HG03469 (cell line): ENCODE measurements around the gene PCP4L1.
"Not testable (repeated sequence)": the region's sequence is repeated elsewhere in the genome, so short reads cannot be mapped to it uniquely, and the experiment has no call there.

ENCODE experiments used
- ATAC-seq: cut with Tn5 transposase; IDR thresholded peaks from one replicate; pipeline ENCODE4 v1.9.1; 2021; ENCODE audit warnings: mild to moderate bottlenecking, moderate library complexity, moderate number of reproducible peaks; ENCODE audit not compliant: unreplicated experiment

Gene PCP4L1

DNA sequence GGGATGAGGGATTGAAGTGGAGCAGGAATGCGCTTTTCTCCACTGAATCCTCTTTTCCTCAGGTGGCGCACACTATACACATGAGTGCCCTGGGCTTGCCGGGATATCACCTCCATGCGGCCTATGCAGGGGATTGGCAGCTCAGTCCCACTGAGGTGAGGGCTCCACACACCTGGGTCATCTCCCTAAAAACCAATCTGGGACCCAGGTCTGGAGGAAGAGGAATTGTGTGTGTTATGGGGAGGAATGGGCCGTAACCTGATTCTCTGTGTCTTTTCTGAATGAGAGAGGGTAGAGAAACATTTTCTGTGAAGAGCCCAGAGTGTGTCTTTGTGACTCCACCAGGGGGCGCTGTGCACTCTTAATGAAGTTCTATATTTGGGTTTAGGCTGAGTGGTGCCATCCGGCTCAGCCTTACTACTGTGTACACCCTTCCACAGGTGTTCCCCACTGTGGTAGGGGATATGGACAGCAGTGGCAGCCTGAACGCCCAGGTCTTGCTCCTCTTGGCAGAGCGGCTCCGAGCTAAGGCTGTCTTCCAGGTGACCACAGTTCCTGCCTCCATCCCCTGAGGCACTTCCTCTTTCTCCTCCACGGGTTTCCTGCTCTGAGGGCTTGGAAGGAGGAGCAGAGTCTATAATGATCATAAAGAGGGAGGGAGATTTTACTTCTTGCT lies 31.2 kb upstream of the PCP4L1 start:
- ATAC-seq = no peak

DNA sequence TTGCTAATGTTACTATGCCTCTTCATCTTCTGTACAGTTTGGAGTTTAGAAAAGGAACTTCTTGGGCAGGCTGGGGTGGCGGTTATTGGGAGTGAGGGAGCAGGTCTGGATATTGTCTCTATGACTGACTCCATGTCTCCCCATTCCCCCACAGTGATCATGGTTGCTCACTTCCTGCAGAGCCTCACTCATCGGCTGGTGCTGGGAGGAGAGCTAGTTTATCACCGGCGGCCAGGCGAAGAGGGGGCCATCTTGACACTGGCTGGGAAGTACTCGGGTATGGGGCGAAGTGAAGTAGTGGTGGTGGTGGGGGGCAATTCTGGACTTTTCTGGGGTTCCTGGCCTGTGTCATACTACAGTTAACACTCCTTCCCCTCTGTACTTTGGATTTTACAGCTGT lies 30.5 kb upstream of the PCP4L1 start:
- ATAC-seq = no peak

DNA sequence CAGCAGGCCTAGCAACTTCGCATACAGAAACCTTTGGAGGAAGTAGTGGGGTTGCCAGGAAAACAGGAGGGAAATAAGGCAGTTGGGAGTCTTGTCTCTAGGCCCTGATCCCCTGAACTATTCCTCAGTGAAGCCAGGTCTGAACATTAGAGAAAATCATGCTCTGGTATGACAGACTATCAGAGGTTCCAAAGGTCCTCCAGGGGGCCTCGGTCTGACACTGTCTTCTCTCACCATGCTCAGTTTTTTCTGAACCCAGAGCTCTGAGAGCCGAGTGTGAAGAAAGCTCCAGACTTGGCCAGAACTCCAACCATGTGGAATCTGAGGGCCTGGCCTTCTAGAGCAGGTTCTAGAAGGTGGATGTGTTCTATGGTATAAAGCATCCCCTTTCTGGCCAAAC lies 28.6 kb upstream of the PCP4L1 start:
- ATAC-seq = no peak

DNA sequence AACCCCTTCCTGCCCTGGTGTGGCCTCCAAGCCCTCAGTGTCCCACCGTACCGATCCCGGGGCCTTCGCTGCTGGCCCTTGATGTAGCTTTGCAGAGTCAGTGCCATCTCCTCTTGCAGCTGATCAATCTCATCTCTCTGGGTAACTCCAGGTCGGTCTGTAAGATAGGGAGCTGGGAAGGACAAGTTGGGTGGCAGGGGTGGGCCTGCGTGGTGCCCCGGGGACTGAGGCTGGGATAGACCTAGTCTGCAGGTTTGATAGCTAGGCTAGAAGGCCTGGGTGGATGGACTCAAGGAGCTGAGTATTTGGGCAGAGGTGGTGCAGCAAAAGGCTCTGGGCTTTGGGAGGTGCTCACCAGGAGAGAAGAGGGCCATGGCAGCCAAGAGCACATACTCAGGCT lies 27.8 kb upstream of the PCP4L1 start:
- no peak for ATAC-seq

DNA sequence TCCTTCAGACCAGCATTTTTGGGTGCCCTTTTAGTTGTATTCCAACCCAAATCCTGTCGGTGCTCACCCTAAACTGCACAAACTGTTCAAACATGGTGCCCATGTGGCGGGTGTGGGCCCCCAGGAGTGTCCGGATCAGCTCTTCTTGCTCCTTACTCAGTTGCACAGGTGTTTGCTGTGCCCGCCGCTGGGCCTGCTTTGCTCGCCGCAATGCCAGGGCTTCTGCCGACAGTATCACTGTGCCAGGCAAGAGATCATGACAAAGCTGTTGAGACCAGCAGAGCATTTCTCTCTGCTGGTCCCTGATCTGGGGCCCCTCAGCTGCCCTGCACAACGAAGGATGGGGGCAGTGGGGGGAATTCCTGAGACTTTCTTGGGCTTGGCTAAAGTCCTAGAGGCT lies 25.4 kb upstream of the PCP4L1 start:
- no peak for ATAC-seq

DNA sequence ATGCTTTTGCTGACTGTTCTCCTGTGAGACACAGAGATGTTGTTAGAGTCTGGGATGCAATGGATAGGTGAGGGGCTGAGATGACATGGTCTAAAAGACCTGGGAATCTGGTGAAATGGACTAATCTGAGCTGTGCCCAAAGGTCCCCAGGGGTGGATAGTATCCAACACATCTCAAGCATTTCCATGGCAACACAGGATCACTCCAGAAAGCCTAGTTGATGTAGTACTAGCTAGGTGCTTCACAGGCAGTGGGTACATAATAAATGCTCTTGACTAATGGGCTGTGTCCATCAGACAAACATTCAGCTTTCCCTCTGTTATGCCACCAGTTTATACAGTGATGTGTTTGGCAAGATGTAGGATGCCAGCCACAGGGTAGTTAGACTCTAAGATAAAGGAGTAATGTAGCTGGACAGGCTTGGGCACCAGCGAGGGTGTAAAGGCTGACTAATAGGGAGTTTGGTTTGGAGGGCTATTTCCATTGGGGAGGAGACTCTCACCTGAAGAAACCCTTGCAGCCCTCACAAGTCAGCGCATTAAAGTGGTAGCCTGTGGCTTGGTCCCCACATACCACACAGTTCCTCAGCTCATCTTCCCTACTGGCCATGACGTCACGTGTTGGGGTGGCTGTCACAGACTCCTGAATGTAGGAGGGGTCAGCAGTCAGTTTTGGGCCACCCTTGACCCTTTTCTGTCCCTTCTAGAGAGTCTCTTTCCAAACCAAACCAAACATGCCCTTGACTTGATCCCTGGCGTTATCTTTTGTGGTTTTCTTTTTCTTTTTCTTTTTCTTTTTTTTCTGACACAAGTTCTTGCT lies 22.4 kb upstream of the PCP4L1 start:
- ATAC-seq = no peak

DNA sequence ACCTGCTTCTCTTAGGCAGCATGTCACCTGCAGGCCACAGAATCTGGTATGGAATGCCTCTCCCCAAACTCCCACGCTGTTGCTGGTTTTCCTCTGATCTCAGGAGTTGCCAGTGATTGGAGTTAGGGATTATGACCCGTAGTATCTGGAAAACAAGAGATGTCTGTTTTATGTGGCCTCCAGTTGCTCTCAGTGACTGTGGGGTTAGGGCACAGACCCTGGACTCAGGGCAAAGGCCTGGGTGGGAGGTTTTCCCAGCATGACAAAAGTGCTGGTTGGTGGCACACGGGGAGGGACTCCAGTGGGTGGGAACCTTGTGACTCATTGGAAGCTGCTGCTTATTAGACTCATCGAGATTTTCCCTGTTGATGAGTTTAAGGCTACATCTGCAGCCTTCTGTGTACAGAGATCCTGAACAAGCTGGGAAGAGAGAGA lies 20.5 kb upstream of the PCP4L1 start, which contains the start of gene NR1I3:
Gene NR1I3 (minus strand): TSS at position 165 of the 435 bp plus-strand sequence. CDS start 1,638 bp downstream, outside the sequence.
- ATAC-seq = no peak

DNA sequence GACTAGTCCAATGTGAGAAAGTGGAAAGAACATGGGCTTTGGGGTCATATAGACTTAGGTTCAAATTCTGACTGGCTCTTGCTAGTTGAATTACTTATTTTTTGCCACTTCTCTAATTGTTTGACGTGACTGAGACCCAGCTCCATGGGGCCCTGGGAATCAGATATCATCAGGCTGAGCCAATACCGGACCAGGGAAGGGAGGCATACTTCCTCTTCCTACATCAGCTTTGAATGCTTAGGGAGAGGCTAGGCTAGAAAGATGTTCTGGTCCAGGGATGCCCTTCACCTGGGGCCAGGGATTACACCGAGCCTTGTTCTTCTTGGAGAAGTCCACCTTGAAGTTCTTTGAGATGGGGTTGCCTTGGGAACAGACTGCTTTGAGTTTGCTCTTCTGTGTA lies 16.9 kb upstream of the PCP4L1 start:
- no peak for ATAC-seq

DNA sequence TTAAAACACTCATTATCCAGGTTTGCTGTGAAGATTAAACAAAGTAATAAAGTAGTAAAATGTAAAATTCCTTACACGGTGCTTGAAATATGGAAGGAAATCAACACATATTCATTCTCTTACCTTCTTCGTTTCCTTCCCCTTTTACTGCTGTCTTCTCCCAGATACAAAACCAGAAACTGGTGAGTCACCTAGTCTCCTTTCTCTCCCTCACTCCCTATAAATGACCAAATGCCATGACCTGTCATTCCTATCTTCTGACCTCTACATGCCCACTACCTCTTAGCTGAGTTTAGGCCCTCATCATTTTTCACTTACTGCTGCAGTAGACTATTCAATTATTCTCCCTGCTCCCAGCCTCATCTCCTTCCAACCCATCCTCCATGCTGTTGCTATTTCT lies 16.2 kb upstream of the PCP4L1 start:
- no peak for ATAC-seq

DNA sequence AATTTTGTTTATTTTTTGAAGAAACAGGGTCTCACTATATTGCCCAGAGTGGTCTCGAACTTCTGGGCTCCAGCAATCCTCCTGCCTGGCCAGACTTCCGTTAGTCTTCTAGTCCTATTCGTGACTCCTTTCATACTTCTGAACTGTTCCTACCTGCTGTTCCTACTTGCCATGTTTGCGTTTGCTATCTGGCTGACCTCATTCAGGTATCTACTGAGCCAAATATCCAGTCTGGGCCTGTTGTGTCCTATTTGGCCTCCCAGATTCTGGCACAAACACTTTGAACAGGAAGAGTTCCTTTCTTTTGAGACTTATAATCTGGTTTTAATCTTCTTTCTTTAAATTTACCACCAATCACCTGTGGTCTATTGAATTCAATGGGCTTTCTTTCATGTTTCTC lies 13.7 kb upstream of the PCP4L1 start:
- ATAC-seq = no peak

DNA sequence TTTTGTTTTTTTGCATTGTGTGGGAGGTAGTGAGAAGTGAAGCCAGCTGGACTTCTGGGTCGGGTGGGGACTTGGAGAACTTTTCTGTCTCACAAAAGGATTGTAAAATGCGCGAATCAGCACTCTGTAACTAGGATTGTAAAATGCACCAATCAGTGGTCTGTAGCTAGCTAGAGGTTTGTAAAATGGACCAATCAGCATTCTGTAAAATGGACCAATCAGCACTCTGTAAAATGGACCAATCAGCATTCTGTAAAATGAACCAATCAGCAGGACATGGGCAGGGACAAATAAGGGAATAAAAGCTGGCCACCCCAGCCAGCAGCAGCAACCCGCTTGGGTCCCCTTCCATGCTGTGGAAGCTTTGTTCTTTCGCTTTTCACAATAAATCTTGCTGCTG lies 8.4 kb upstream of the PCP4L1 start:
- not testable (repeated sequence) for ATAC-seq

DNA sequence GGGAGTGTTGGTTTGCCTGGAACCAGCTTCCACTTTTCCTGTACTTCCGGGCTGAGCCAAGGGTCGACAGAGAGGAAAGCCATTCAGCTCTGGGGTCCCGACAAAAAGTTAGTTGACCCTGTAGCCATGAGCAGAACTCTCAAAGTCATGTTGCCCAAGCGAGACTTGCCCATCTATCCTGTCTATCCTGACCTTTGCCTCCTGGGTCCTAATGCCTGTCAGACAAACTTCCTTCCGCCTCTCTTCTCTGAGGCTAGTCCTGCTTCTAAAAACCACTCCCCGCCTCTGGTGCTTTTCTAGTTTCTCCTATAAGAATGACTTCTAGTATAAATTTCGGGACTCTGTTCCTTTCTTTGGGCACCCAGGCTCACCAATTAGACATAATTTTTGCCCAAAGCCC lies 7.7 kb upstream of the PCP4L1 start:
- ATAC-seq = no peak

DNA sequence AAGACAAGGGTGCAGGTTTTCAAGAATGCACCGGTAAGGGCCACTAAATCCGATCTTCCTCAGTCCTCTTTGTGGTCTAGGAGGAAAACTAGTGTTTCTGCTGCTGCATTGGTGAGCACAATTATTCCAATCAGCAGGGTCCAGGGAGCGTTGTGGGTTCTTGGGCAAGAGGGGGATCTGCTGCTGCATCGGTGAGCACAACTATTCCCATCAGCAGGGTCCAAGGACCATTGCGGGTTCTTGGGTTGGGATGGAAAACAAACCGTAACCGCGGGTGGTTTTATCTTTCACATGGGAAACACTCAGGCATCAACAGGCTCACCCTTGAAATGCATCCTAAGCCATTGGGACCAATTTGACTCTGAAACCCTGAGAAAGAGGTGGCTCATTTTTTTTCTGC lies 7.0 kb upstream of the PCP4L1 start:
- no peak for ATAC-seq

DNA sequence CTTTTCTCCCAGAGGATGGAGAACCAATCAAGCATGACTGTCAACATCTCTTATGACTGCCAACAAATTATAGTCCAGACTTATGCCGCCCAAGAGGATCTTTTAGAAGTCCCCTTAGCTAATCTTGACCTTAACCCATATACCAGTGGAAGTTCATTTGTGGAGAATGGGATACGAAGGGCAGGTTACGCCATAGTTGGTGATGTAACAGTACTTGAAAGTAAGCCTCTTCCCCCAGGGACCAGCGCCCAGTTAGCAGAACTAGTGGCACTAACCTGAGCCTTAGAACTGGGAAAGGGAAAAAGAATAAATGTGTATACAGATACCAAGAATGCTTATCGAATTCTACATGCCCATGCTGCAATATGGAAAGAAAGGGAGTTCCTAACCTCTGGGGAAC lies 3.2 kb upstream of the PCP4L1 start:
- ATAC-seq = not testable (repeated sequence)

DNA sequence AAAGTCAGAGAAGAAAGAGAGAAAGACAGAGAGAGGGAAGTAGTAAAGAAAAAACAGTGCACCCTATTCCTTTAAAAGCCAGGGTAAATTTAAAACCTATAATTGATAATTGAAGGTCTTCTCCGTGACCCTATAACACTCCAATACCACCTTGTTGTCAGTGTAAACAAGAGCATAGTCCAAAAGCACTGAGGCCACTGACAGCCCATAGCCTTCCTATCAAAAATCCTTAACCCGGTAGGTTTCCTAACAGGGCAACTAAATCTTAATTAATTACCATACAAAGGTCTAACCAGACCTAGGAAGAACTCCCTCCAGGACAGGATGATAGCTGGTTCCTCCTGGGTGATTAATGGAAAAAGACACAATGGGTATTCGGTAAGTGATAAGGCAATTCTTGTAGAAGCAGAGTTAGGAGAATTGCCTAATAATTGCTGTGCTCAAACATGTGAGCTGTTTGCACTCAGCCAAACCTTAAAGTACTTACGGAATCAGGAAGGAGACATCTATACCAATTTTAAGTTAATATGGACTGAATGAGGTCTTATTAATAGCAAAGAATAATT lies 2.5 kb upstream of the PCP4L1 start:
- ATAC-seq = not testable (repeated sequence)

DNA sequence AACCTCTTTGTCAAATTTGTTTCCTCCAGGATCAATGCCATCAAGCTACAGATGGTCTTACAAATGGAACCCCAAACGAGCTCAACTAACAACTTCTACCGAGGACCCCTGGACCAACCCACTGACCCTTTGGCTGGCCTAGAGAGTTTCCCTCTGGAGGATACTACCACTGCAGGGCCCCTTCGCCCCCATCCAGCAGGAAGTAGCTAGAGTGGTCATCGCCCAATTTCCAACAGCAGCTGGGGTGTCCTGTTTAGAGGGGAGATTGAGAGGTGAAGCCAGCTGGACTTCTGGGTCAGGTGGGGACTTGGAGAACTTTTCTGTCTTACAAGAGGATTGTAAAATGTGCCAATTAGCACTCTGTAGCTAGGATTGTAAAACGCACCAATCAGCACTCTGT lies 1.4 kb upstream of the PCP4L1 start:
- not testable (repeated sequence) for ATAC-seq

DNA sequence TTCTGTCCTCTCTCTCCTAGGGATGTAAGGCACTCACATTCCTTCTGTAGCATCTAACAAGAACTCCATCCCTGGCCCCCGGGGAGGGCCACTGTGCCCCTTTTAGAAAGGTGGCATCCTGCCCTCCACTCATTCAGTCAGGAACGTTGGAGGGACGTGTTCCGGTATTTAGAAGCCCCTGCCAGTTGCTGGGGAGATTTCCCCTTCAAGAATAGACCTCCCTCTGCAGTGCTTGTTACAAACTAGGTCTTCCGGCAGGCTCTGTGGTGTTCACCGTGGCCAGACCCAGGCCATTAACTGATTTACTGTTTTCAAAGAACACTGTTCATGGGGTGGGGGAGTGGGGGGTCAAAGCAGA lies 779 bp downstream of the PCP4L1 start:
- no peak for ATAC-seq

DNA sequence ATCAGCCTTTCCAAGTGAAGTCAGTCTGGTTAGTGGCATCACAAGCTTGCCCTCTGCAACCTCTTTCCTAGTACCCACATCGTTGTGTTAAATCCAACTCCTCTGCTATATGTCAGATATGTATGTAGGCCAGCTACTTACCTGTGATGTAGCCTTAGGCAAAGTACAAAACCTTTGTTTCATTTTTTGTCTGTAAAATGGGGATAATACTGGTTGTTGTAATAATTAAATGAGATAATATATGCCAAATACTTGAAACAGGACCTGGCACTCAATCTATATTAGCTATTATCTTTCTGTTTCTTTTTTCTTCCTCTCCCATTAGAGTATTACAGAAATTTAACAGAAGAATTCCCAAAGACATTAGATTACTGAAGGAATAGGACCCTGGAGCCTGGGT lies 1.2 kb downstream of the PCP4L1 start:
- no peak for ATAC-seq

DNA sequence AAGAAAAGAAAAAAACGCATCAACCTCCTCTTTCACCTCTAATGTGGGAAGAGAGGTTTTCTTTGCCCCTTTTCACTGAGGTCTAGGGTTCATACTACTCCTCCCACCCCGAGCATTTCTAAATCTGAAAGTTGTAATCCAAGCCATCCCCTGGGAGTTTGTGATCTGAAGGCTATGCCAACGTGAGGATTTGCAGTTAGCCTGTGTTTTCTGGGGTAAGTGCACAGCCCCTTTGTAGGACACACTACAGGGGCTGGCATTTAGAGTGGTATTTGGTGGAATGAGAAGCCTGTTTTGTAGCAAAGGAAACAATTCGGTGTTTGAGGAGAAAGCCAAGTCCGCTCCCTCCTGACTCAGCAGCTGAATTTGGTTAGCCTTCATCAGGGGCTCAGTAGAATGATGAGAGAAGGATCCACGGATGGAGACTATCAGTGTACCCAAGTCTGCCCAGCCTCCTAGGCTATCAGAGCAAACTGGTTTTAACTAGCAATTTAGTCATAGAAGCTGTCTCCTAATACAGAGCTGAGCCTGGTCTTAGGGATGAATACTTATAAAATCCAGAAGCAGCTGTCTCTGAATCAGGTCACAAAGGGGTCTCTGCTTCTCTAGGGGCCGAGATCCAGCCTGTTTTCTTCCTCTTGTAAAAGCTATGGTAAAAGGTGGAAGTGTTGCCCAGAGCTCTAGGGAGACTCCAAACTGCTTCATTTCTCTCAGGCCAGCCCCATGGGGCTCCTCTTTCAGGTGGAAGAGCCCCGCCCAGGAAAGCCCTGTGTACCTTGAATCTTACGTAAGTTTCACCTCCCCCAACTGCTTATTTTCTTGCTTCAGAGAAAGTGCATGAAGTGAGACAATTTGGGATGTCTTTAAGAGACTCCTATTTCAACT lies 2.1 kb downstream of the PCP4L1 start:
- ATAC-seq = no peak

DNA sequence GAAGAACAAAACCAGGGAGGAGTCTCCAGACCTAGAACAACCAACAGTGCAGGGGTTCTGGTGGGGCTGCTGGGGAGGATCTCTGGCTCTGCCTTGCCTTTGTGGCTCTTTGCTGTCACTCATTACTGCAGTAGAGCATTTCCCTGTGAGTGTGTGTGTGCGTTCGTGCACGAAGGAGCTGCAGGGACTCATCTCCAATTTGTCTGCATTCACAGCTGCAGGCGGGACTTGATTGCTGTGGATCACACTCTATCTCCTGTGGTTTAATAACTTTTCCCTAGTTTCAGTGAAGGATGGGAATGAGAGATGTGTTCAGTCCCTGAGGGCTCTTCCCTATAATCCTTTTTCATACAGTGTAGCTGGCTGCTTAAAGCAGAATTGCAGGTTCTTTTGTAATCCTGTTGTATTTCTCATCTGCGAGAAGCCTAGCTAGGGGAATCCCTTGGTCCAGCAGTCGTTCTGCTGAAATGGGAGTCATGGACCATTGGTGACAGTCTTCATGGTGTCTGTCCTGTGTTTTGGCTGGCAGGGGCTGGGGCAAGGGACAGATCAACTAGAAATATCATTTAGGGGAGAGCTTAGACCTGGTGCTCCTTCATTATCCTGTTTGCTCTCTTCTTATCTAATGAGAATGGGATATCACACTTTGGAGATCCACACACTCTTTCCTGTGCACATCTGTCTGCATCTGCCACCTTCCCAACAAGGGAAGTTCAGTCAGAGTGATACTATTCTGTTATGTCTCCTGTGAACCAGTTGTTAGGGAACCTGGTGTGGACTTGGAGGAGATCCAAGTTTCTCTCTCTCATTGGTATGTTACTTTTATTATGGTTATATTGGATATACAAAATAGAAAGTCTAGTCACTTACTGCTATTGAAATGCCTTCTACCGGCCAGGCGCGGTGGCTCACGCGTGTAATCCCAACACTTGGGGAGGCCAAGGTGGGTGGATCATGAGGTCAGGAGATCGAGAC lies 3.0 kb downstream of the PCP4L1 start:
- no peak for ATAC-seq
